Central memory CD8-positive, alpha-beta T cell (primary cell): ENCODE measurements around the gene COG3.

Experiments
- ATAC-seq: fragments of 150-1000 bp; cut with Tn5 transposase; replicated peaks from 2 replicates; pipeline ENCODE4 v1.10.0; 2022; ENCODE audit warnings: mild to moderate bottlenecking, moderate FRiP score, moderate number of reproducible peaks; ENCODE audit not compliant: poor library complexity, severe bottlenecking; ENCODE audit errors: extremely low read depth
- DNase-seq, 2 donors: peaks; one replicate each; pipeline ENCODE4 v3.0.0; 2021; ENCODE audit warnings: low spot score in 2 of 2
- H3K27ac Mint-ChIP-seq: one replicate; pipeline ENCODE4 v1.8.0; 2022; ENCODE audit warnings: low read depth, mild to moderate bottlenecking, moderate library complexity, mixed read lengths
- H3K27me3 Mint-ChIP-seq: one replicate; pipeline ENCODE4 v1.8.0; 2022; ENCODE audit warnings: mixed read lengths
- H3K36me3 Mint-ChIP-seq: one replicate; pipeline ENCODE4 v1.8.0; 2022; ENCODE audit warnings: mild to moderate bottlenecking, moderate library complexity, mixed read lengths; ENCODE audit not compliant: insufficient read depth
- H3K4me1 Mint-ChIP-seq: one replicate; pipeline ENCODE4 v1.8.0; 2022; ENCODE audit warnings: mixed read lengths
- H3K4me3 Mint-ChIP-seq: one replicate; pipeline ENCODE4 v1.8.0; 2022; ENCODE audit warnings: mild to moderate bottlenecking, moderate library complexity, mixed read lengths
- H3K9me3 Mint-ChIP-seq: one replicate; pipeline ENCODE4 v1.8.0; 2022; ENCODE audit warnings: mixed read lengths

The COG3 gene

DNA sequence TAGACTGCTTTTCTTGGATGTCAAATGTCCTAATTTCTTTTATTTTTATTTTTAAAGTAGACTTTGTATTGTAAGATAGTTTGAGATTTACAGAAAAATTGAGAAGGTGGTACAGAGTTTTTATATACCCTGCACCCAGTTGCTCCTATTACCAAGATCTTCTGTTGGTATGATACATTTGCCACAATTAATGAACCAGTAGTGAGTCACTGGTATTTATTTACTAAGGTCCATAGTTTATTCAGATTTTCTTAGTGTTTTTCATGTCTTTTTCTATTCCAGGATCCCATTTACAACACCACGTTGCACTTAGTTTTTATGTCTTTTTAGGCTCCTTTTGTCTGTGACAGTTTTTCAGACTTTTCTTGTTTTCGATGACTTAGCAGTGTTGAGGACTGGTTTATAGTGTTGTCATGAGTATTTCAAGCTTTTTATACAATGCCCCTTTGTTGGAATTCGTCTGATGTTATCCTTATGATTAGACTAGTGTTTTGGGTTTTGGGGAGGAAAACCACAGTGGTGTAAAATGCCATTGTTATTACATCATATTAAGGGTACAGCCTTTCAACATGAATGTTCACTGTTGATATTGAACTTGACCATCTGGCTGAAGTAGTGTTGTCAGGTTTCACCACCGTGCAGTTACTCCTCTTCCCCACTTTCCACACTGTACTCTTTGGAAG, 35.9 kb downstream of the COG3 start:
- H3K27me3 Mint-ChIP-seq, result no peaks in the 10 kb centered on the region
- no peak overlapping the region for H3K4me3 Mint-ChIP-seq
- ATAC-seq (no peak), DNase-seq (no peak)
- H3K9me3 Mint-ChIP-seq, result no peaks in the 10 kb centered on the region
- H3K27ac Mint-ChIP-seq, result no peak overlapping the region
- H3K36me3 Mint-ChIP-seq, result peaks cover 60% of the 10 kb centered on the region
- peaks cover 11% of the 10 kb centered on the region for H3K4me1 Mint-ChIP-seq

DNA sequence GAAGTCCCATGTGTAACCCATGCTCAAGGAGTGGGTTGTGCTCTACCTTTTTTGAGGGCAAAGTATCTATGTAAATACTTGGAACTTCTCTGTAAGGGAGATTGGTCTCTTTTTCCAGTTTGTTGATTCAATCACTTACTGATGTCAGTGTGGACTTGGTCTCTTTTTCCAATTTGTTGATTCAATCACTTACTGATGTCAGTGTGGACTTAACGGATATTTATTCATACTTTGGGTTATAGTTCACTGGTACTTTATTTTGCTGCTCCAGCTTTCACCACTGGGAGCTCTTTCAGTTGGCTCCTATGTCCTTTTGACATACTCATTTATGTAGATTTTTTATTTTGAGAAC, 36.4 kb downstream of the COG3 start:
- Mint-ChIP-seq H3K27ac (no peak overlapping the region), H3K4me1 (peaks cover 14% of the 10 kb centered on the region), H3K4me3 (no peak overlapping the region), H3K9me3 (no peaks in the 10 kb centered on the region), H3K36me3 (peaks cover 63% of the 10 kb centered on the region), H3K27me3 (no peaks in the 10 kb centered on the region)
- ATAC-seq (no peak), DNase-seq (no peak)

DNA sequence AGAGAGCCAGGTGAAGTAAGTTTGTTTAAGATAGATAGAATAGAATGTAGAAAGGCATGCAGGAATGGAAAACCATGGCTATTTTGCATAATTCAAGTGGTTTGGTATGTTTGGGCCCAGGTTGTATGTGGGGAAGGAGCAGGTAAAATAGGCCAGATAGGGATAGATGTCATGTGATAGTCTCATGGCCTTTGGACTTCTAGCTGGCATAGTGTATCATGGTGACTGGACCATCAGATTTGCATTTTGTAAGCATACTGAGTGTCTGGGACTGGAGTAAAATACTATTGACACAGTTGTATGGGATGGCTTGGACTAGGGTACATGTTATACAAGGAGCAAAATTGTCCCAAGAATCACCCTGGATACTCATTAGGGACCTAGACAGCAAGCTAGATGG, 38.9 kb downstream of the COG3 start:
- Mint-ChIP-seq H3K27ac (peak overlapping the region; percentile 19), H3K36me3 (peaks cover 62% of the 10 kb centered on the region), H3K4me1 (peaks cover 18% of the 10 kb centered on the region), H3K27me3 (no peaks in the 10 kb centered on the region), H3K4me3 (no peak overlapping the region), H3K9me3 (no peaks in the 10 kb centered on the region)
- ATAC-seq (no peak), DNase-seq (no peak)

DNA sequence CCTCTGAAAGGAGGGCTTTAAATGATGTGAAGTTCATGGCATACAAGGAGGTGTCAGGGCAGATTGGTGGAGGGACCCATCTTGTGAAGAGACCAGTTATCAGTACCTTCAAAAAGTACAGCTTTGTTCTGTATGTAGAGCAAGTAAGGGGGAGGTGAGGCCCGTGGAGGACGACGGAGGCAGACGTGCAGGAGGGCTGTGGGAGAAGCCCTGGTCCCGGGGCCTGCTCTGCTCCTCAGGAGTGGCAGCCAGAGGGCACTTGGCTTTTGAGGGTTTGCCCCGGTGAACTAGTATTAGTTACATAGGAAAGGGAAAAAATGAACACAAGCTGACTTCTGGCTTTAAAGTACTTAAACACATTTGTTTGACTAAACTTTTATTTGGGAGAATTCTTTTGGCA, 42.1 kb downstream of the COG3 start:
- H3K27ac Mint-ChIP-seq, result peak overlapping the region; percentile 14
- no peaks in the 10 kb centered on the region for H3K27me3 Mint-ChIP-seq
- ATAC-seq, result no peak
- no peaks in the 10 kb centered on the region for H3K9me3 Mint-ChIP-seq
- H3K4me1 Mint-ChIP-seq, result peaks cover 12% of the 10 kb centered on the region
- H3K4me3 Mint-ChIP-seq, result no peak overlapping the region
- DNase-seq, result no peak
- H3K36me3 Mint-ChIP-seq, result peaks cover 64% of the 10 kb centered on the region

DNA sequence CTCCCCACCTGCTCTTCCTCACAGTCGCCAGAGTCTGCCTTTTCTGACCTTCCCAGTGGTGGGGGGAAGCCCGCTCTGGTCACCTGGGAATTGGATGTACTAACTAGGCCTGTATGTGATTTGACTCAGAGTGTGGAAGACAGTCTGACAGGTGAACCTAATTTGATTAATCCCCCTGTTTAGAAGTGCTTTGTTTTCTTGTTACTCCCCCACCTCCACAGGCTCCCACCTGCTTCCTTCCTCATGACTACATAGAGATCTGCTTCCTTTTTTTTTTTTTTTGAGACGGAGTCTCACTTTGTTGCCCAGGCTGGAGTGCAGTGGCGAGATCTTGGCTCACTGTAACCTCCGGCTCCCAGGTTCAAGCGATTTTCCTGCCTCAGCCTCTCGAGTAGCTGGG, 44.0 kb downstream of the COG3 start:
- Mint-ChIP-seq H3K36me3 (peaks cover 67% of the 10 kb centered on the region), H3K9me3 (no peaks in the 10 kb centered on the region), H3K27me3 (no peaks in the 10 kb centered on the region), H3K4me3 (no peak overlapping the region), H3K4me1 (peaks cover 7% of the 10 kb centered on the region), H3K27ac (no peak overlapping the region)
- ATAC-seq (no peak), DNase-seq (no peak)

DNA sequence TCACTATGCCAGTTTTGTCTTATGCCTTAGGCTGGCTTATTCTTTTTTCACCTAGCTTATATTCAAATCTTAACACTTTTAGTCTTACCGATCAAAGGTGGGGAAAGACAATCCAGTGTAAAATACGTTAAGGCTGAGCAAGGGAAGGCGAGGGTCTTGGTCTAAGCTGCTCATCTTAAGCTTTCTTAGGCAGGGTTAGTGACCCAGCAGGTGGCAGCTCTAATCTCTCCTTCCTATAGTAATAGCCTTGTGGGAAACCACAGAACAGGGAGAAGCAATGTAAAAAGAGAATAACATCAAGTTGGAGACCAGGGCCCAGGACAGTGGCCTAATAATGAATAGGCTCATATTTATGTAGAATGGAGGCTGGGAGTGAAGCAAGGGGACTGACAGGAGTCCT, 45.9 kb downstream of the COG3 start:
- Mint-ChIP-seq H3K4me3 (no peak overlapping the region), H3K36me3 (peaks cover 58% of the 10 kb centered on the region), H3K27ac (no peak overlapping the region), H3K4me1 (peaks cover 7% of the 10 kb centered on the region), H3K27me3 (no peaks in the 10 kb centered on the region), H3K9me3 (no peaks in the 10 kb centered on the region)
- no peak for ATAC-seq
- no peak for DNase-seq

DNA sequence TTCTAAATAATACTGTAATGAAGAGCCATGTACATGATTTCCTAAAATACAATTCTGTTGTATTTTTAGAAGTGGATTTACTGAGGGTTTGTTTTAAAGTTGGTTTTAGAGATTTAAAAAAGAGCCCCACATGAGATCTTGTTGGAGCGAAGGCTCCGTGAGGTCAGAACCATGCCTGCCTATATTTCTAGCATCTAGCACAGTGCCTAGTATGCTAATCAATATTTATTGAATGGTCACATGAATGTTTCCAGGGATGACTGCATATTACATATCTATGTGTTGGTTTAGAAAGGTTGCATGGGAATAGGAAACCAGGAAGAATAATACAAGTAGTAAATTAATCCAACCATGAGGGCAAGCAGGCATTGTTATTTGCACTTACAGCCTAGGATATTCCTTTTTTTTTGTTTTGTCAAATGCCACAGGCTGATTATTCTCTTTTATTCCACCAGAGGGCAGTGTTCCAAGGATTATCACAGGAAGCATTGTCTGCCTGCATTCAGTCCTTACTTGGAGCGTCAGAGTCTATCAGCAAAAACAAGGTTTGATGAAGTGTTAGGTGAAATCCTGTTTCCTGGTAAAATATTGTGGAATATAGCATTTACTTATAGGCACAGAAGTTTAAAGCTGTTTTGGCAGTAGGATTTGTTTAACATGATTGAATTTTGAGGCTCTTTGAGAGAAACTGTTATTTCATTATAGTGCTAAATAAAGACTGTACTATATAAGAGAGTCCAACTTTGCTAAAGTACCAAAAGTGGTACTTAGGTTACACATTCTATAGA, 46.8 kb downstream of the COG3 start:
- no peaks in the 10 kb centered on the region for H3K27me3 Mint-ChIP-seq
- H3K9me3 Mint-ChIP-seq, result no peaks in the 10 kb centered on the region
- peaks cover 57% of the 10 kb centered on the region for H3K36me3 Mint-ChIP-seq
- no peak overlapping the region for H3K27ac Mint-ChIP-seq
- ATAC-seq (peak; percentile 70), DNase-seq (no peak)
- peaks cover under 1% of the 10 kb centered on the region for H3K4me1 Mint-ChIP-seq
- H3K4me3 Mint-ChIP-seq, result no peak overlapping the region

DNA sequence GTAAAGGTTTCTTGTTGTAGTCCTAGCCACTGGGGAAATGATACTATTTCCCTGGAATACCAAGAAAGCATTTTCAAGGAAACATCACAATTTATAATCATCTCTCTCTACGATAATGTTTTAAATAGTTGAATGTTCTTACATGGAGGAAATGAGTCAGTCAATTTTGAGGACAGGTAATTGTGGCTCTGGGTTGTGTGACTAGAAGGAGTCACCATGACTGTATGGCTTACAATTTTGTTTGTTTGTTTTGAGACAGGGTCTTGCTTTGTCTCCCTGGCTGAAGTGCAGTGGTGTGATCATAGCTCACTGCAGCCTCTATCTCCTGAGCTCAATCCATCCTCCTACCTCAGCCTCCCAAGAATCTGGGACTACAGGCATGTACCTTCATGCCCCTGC, 47.4 kb downstream of the COG3 start:
- no peak overlapping the region for H3K4me3 Mint-ChIP-seq
- H3K4me1 Mint-ChIP-seq, result no peaks in the 10 kb centered on the region
- no peaks in the 10 kb centered on the region for H3K27me3 Mint-ChIP-seq
- no peak for DNase-seq
- no peak overlapping the region for H3K27ac Mint-ChIP-seq
- no peaks in the 10 kb centered on the region for H3K9me3 Mint-ChIP-seq
- H3K36me3 Mint-ChIP-seq, result peaks cover 57% of the 10 kb centered on the region
- ATAC-seq, result no peak

DNA sequence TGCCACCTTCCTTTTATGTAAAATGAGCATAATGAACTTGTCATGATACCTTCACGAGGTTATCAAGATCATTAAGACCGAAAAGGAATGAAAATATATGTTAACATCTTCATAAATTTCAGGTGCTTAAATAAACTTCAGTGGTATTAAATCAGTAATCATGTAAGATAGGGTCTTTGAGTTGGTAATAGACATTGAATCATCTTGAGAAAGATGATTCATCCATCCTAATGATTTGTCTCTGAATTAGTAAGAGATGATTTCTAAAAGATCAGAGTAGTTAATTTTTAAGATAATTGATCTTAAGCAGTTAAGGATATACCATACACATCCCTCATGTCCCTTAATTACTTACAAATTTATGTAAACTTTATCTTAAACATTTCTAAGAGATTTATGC, 52.0 kb downstream of the COG3 start:
- peaks cover 64% of the 10 kb centered on the region for H3K36me3 Mint-ChIP-seq
- H3K4me1 Mint-ChIP-seq, result no peaks in the 10 kb centered on the region
- ATAC-seq (no peak), DNase-seq (no peak)
- no peak overlapping the region for H3K27ac Mint-ChIP-seq
- H3K27me3 Mint-ChIP-seq, result no peaks in the 10 kb centered on the region
- H3K9me3 Mint-ChIP-seq, result no peaks in the 10 kb centered on the region
- H3K4me3 Mint-ChIP-seq, result no peak overlapping the region

DNA sequence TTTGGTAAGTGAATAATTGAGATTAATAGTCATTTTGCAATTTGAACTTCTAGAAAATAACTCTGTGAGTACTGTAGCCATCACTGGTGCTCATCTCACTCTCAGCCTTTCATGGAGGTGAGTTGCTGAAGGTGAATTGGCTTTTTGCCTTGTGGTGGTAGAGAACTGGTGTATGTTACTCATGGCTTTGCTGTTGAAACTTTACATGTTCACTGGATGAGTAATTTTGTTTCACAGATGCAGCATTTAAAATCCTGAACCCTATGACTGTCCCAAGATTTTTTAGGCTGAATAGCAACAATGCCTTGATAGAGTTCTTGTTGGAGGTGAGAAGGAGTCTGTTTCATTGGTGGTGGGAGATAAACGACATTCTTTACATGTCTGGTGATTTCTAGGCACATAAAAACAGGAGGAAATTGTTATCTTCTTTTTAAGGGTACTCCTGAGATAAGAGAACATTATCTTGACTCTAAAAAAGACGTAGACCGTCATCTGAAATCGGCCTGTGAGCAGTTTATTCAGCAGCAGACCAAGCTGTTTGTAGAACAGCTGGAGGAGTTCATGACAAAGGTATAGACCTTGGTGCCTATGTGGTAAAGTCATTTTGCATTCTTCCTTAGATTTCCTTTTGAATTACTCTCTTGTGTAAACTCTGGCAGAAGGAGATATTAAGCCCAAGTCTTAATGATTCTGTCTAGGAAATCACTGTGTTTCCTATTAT, 53.9 kb downstream of the COG3 start:
- no peaks in the 10 kb centered on the region for H3K27me3 Mint-ChIP-seq
- H3K9me3 Mint-ChIP-seq, result no peaks in the 10 kb centered on the region
- H3K4me3 Mint-ChIP-seq, result no peak overlapping the region
- H3K27ac Mint-ChIP-seq, result no peak overlapping the region
- peaks cover 64% of the 10 kb centered on the region for H3K36me3 Mint-ChIP-seq
- DNase-seq (no peak), ATAC-seq (no peak)
- peaks cover 8% of the 10 kb centered on the region for H3K4me1 Mint-ChIP-seq

DNA sequence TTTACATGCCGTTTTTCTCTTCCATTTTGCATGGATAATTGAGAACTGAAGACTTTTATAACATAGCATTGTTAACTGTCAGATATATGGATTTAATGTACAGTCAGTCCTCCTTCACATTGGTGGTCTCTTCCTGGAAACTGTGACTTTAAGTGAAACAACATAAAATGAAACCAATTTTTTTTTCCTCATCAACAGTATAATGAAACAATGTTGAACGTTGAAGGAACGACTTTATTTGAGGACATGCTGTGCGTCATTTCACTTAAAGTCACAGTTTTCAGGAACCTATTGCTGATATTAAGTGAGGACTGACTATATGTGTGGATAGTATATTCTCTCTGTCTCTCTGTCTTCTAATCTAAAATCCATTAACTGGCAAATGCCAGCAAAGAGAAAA, 54.8 kb downstream of the COG3 start:
- no peak for ATAC-seq
- H3K27ac Mint-ChIP-seq, result peak overlapping the region; percentile 20
- peaks cover 66% of the 10 kb centered on the region for H3K36me3 Mint-ChIP-seq

DNA sequence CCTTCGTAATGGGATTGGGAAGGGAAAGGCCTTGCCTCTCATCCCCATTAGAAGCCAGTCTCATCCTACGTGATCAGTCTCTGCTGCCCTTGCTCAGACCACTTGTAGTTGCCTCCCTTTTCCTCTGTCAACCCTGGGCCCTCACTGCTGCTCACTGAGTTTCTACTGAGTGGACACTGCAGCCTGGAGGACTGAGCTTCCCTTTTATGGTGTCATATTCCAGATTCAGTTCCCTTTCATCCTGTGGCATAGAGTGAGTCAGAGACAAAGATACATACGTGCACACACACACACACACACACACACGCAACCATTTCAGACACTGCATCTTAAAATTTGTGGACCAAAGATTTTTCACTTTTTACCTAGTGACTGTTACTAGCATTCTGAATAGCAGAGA, 56.6 kb downstream of the COG3 start:
- H3K9me3 Mint-ChIP-seq, result no peaks in the 10 kb centered on the region
- ATAC-seq, result no peak
- H3K27me3 Mint-ChIP-seq, result no peaks in the 10 kb centered on the region
- peaks cover 72% of the 10 kb centered on the region for H3K36me3 Mint-ChIP-seq
- H3K27ac Mint-ChIP-seq, result no peak overlapping the region
- H3K4me1 Mint-ChIP-seq, result peaks cover 8% of the 10 kb centered on the region
- H3K4me3 Mint-ChIP-seq, result no peak overlapping the region
- DNase-seq, result no peak

More for the DNA sequence above, 54.8 kb downstream of the COG3 start:
- H3K27me3 Mint-ChIP-seq, result no peaks in the 10 kb centered on the region
- no peak overlapping the region for H3K4me3 Mint-ChIP-seq
- no peaks in the 10 kb centered on the region for H3K9me3 Mint-ChIP-seq
- no peak for DNase-seq
- peaks cover 8% of the 10 kb centered on the region for H3K4me1 Mint-ChIP-seq

DNA sequence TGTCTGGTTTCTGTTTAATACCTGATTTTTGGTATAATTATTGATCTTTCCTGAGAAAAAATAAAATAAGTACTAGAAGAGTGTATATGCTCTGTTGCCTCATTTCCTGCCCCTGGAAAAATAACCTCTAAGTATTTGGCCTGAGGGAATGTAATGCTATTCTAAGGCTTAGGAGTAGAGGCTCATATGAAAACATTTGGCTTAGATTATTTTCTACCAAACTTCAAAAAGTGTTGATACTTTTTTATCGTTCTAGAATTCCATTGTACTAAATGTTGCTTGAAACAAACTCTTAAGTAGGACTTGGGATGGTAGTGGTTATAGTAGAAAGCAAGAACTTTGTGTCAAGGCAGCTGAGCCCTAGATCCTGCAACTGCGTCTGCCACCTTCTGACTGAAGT, 57.8 kb downstream of the COG3 start:
- Mint-ChIP-seq H3K27ac (no peak overlapping the region), H3K9me3 (no peaks in the 10 kb centered on the region), H3K36me3 (peaks cover 70% of the 10 kb centered on the region), H3K4me1 (peaks cover 8% of the 10 kb centered on the region), H3K4me3 (no peak overlapping the region), H3K27me3 (no peaks in the 10 kb centered on the region)
- no peak for ATAC-seq
- no peak for DNase-seq
